GM18909 (cell line): ENCODE measurements around the gene GIPC3.

Experiments
- ATAC-seq: cut with Tn5 transposase; IDR thresholded peaks from one replicate; pipeline ENCODE4 v1.9.1; 2021; ENCODE audit warnings: mild to moderate bottlenecking; ENCODE audit not compliant: unreplicated experiment, poor library complexity

Gene GIPC3

GRCh38 chr19:3585301-3586126, at the start of gene GIPC3:
GIPC3 (plus strand) TSS chr19:3585478; CDS start chr19:3585598, 120 bp downstream.
- ATAC-seq: no peak

GRCh38 chr19:3535563-3535965, 49.7 kb upstream of the GIPC3 start:
- ATAC-seq: no peak

GRCh38 chr19:3535981-3536380, 49.3 kb upstream of the GIPC3 start:
- no peak for ATAC-seq

- ATAC-seq: no peak
Observed at GRCh38 chr19:3536429-3537100, 48.7 kb upstream of the GIPC3 start.

- no peak for ATAC-seq
Observed at GRCh38 chr19:3537101-3537437, 48.2 kb upstream of the GIPC3 start.

- ATAC-seq: no peak
Observed at GRCh38 chr19:3537438-3538240, 47.6 kb upstream of the GIPC3 start.

- no peak for ATAC-seq
Observed at GRCh38 chr19:3538258-3538929, 46.9 kb upstream of the GIPC3 start.

- no peak for ATAC-seq
Observed at GRCh38 chr19:3538965-3539755, 46.1 kb upstream of the GIPC3 start, which contains the start of gene TEKTIP1. TEKTIP1 (plus strand) TSS chr19:3539174; CDS start chr19:3539178, 4 bp downstream.

- ATAC-seq: no peak
Observed at GRCh38 chr19:3539756-3540118, 45.5 kb upstream of the GIPC3 start.

GRCh38 chr19:3543150-3544057, 41.9 kb upstream of the GIPC3 start:
- no peak for ATAC-seq

- ATAC-seq: no peak
Observed at GRCh38 chr19:3544058-3544376, 41.3 kb upstream of the GIPC3 start.

GRCh38 chr19:3544742-3545668, 40.3 kb upstream of the GIPC3 start:
- no peak for ATAC-seq

- ATAC-seq: no peak
Observed at GRCh38 chr19:3545669-3546034, 39.6 kb upstream of the GIPC3 start.

GRCh38 chr19:3546119-3546518, 39.2 kb upstream of the GIPC3 start:
- ATAC-seq: no peak

- ATAC-seq: no peak
Observed at GRCh38 chr19:3547301-3547731, 38.0 kb upstream of the GIPC3 start.

- no peak for ATAC-seq
Observed at GRCh38 chr19:3547767-3548282, 37.5 kb upstream of the GIPC3 start.

GRCh38 chr19:3548606-3549005, 36.7 kb upstream of the GIPC3 start:
- ATAC-seq: no peak

GRCh38 chr19:3549816-3550215, 35.5 kb upstream of the GIPC3 start:
- no peak for ATAC-seq
